ENCODE results near the gene PEX10.

GRCh38 chr1:2452932-2453315 is 40.6 kb upstream of the PEX10 start:
- TF ChIP-seq CTCF (IDR thresholded peaks at IDR 0.05; ENCODE audit: poor library complexity, severe bottlenecking), result no peak
- TF ChIP-seq POLR2AphosphoS5 (IDR thresholded peaks at IDR 0.05), result no peak
- no peak for TF ChIP-seq EZH2 (IDR thresholded peaks at IDR 0.05; ENCODE audit: borderline replicate concordance, insufficient read depth, low read length, poor library complexity, severe bottlenecking)
- no peak for TF ChIP-seq RAD21 (conservative IDR thresholded peaks at IDR 0.05)

Data from neural cell (in vitro differentiated cells).